ENCODE data around the gene AFF3. TPM values are rescaled to one million over a fixed set of nuclear protein-coding genes. Genes with fewer than 3 reads are reported as not detected.
"Not testable (repeated sequence)": the region's sequence is repeated elsewhere in the genome, so short reads cannot be mapped to it uniquely, and the experiment has no call there.

The AFF3 gene
- total RNA-seq, 2 donors from 2014 or later = 4.7 to 10.6 TPM

DNA sequence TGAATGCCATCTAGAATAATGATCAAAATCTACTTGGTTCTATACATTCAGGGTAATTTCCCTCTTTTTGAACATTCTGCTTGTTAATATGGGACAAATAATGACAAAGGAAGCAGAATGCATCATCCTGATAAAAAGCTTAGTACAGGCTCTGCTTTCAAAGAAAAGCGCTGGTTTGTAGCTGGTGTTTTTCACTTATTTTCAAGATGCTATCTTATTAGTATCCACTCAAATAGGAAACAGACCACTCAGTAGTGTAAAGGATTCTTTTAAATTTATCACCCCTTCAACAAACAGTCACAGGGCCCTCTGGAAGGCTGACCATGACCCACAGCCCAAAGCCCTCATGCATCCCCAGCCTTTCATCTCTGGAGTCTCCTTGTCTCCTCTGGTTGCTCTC lies 18.0 kb upstream of the AFF3 start:
- ATAC-seq (no peak), DNase-seq (no peak)
- intact Hi-C loops (cut with DNase I, micrococcal nuclease) = no loop called here

DNA sequence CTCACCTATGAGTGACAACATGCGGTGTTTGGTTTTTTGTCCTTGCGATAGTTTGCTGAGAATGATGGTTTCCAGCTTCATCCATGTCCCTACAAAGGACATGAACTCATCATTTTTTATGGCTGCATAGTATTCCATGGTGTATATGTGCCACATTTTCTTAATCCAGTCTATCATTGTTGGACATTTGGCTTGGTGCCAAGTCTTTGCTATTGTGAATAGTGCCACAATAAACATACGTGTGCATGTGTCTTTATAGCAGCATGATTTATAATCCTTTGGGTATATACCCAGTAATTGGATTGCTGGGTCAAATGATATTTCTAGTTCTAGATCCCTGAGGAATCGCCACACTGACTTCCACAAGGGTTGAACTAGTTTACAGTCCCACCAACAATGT lies 9.4 kb upstream of the AFF3 start:
- intact Hi-C loops (cut with DNase I, micrococcal nuclease); ATAC-seq; DNase-seq: not testable (repeated sequence)

DNA sequence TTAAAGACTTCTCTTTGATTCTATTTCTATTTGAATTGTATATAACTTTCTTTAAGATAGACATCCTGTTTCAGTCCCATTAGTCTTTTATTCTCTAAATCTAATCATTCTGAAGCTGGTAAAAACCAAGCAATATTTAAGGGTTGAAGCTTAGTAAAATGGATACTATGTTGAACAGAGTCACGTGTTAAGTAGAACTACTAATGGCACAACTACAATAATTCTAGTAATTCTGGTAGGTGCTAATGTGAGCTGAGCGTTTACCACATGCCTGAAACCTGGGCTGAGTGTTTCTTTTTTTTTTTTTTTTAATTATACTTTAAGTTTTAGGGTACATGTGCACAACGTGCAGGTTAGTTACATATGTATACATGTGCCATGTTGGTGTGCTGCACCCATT lies 8.9 kb upstream of the AFF3 start:
- intact Hi-C loops (cut with DNase I, micrococcal nuclease) = no loop called here
- no peak for DNase-seq
- no peak for ATAC-seq

DNA sequence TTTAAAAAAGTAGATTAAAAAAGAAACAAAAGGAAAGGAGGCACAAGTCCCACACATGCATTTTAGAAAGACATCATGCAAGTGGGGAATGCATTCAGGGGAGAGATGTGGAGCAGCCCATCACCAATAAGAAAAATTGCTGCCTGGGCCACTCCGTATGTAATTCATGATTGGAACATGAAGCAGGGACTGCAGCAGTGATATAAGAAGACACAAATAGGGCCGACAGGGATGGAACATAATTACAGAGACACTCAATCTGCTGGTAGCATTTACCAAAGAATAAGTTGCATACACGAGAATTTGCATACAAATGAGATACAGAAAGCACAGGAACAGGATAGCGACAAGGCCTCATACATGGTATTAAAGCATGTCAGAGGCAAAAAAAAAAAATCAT lies 6.5 kb upstream of the AFF3 start:
- ATAC-seq (no peak), DNase-seq (no peak)
- intact Hi-C loops (cut with DNase I, micrococcal nuclease) = no loop called here

DNA sequence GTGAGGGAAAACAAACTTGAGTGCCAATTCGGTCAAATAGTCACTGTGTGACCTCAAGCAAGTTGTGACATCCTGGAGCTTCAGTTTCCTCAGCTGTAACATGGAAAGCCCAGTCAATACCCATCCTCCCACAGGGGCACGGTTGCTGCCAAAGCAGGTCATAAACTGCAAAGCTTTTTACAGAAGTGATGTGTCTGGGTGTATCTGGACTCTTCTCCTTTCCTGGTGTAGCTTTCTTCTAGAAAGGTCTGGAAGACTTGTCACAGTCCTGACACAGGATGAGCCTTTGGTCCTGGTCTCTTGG lies 4.2 kb upstream of the AFF3 start:
- ATAC-seq (no peak), DNase-seq (no peak)
- intact Hi-C loops (cut with DNase I, micrococcal nuclease) = no loop called here

DNA sequence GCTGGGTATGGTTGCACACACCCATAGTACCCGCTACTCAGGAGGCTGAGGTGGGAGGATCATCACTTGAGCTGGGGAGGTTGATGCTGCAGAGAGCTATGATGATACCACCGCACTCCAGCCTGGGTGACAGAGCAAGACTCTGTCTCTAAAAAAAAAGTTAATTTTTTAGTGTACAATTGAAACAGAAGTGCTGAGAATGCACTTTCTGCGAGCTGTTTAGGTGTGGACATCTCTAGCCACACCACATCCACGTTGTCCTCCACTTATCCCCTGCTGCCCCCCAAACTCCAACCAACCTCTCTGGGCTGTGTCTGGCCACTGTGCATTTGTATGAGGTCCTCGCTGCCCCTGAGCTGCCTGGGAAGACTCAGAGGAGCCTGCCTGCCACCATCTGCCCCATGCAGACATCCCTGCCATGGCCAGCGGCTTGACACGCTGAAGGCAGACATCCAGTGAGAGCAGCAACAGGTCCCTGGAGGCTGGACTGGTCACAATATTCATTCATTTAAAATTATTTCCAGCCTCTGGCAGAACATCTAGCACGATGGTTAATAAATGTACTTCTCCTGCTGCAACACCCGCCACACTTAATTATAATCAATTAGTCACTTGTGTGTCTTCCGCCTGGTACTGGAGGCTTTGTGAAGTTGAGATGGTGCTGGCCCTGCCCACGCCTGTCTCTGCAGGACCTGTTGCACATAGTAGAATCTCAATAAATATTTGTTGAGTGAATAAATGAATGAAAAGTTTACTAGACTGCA lies 3.7 kb upstream of the AFF3 start:
- ATAC-seq (no peak), DNase-seq (no peak)
- intact Hi-C loops (cut with DNase I, micrococcal nuclease) = no loop called here

DNA sequence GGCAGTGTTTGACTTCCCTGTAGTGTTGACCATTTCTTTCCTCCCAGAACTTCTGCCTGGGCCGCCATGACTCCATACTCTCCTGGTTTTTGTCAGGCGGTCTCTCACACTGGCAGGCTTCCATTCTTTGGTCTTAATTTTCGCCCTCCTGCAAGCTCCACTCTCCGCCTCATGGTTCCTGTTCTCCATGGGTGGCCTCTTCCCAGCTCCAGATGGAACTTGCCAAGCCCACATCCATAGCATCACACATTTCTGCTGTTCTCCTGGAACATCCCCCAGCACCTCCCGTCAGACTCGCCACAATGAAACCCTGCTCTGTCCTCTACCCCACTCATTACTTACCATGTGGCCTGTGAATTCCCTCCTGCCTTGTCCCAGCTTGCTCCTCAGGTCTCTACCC lies 896 bp upstream of the AFF3 start:
- intact Hi-C loops (cut with DNase I, micrococcal nuclease) = no loop called here
- DNase-seq = no peak
- ATAC-seq = no peak

DNA sequence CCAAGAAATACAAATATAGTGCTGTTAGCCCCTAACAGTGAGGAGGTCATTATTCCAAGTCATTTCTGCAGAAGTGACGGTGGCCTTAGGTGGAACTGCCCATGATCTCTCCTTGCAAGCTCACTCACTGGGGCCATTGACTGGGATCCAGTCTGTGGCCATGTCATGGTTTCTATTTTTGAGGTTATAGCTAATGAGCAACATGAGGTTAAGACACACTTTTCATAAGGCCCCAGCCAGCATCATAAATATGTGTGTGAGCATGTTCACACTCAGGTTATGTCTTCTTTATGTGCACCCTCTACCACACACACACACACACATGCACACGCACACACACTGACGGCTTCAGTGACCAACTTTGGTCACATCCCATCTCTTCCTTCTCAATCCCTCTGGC lies 484 bp downstream of the AFF3 start:
- DNase-seq = no peak
- intact Hi-C loops (cut with DNase I, micrococcal nuclease) = no loop called here
- no peak for ATAC-seq

DNA sequence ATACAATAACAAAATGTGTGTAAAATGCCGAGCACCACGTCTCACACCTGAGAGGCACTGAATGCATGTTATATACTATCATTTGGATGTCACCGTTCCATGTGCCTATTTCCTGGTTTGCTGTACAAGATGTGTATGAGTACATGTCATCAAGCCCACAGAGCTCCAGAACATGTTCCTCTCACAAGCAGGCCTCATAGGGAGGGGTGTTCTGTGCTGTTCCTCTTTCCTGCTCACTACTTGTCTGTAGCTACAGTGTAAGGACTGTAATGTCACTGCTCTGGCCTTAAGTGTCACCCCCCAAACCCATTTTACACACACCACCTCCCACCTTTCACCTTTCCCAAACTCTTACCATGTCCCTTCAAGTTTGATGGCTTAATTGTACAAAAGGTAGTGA lies 1.8 kb downstream of the AFF3 start:
- DNase-seq (no peak), ATAC-seq (no peak)
- intact Hi-C loops (cut with DNase I, micrococcal nuclease) = no loop called here

DNA sequence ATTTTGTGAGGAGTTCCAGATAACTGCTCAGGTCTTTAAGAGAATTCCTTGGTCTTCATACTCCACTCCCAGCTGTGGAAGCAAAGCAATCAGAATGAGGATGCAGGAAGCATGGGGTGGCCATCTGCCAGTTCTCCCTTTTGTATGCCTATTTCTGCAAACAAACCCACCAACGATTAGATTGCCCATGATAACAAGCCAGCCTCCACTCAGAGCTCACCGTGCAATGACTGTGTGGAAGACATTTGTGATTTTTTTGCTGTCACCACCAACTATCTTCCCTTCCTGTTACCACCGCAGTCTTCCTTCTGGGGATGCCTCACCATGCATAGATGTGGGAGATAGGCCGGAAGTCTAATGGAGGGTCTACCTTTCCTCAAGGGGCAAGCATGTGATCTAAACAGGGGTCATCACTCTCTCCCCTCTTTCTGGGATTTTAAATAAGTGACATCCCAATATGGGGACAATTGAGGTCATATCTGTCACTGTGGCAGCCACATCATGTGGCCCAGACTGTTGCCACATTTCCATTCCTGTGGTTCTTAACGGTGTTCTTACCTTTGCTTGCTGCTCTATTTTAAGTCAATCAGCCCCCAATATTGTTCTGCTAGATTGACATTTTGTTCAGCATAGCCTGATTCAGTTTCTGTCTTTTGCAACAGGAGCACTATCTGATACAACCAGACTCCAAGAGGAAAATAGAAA lies 4.4 kb downstream of the AFF3 start:
- ATAC-seq = no peak
- intact Hi-C loops (cut with DNase I, micrococcal nuclease) = no loop called here
- no peak for DNase-seq

DNA sequence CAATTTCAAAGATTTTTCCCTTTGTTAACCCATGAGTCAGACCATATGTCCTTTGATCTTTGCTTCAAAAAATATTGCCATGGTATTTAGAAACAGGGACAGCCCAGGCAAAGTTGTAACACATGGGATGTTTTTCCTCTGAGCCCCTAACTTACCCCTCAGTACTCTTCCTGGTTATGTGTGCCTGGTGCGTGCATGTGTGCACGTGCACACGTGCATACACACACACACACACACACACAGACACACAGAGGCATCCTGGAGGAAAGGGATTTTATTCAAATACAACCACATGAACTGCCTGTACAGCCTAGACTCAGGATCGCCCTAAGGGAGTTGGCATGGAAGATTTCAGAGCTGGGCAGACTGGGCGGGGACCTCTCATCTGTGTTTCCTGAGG lies 5.1 kb downstream of the AFF3 start:
- ATAC-seq (no peak), DNase-seq (no peak)
- intact Hi-C loops (cut with DNase I, micrococcal nuclease) = no loop called here

DNA sequence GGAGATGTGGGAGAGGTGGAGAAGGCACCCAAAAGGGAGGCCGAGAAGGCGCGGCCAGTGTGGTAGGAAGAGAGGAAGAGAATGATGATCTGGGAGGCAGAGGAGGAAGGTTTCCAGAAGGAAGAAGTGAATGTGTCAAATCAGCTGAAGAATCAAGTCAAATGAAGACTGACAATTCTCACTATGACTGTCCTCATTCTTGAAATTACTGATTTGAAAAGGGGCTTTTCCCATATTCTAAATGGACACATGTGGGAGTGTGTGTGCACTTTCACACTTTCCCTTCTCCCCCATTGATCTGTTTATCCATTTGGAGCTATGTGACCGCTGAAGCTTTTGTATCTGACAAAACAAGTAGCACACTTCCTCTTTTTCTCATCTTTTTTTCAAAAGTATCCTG lies 6.1 kb downstream of the AFF3 start:
- intact Hi-C loops (cut with DNase I, micrococcal nuclease) = no loop called here
- no peak for DNase-seq
- no peak for ATAC-seq

DNA sequence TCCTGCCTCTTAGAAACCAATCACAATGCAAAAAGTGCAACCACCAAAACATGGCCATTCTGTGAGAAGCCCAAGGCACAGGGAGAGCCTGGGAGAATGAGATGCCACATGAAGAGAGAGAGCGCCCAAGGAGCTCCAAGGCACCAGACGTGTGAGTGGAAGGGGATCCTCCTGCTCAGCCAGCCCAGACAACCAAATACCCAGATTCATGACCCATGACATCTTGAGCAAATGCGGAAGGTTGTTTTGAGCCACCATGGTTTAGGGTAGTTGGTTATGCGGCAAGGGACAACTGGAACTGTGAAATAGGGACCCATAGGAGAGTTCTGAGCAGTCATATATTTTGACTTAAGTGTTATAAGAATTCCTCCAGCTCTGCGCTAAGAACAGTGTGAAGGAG lies 7.0 kb downstream of the AFF3 start:
- no peak for ATAC-seq
- intact Hi-C loops (cut with DNase I, micrococcal nuclease) = no loop called here
- no peak for DNase-seq

DNA sequence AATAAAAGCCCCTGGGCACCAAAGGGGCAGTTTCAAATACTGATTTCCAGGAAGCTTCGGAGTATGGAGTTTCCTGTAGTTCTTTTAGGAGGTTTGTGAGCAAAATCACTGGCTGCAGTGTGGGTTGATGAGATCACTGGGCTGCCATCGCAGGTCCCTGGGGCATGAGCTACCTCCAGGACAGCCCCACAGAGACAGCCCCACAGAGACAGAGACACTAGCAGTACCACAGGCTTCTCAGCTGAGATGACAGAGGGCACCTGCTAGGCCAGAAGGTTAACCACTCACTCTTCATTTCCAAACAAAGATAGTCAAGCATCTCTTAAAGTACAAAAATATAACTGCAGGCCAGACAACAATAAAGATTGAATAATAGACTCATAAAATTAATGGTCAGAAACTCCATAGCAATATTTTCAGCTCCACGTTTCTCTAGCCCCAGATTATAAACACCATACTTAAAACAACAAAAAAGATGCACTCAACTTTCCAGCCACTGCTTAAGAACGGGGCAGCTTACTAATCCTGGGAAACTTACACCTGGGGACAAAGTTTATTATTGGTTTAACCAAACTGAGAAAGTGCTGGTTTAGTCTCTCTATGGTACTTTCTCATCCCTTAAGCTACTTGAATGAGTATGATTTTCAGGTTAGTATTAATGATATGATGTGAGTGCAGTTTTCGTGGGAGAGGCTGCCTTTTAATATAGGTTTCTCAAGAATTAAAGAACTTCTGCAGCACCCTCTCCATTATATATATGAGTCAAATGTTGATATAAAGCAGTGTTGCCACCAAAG lies 11.6 kb downstream of the AFF3 start:
- ATAC-seq (no peak), DNase-seq (no peak)
- intact Hi-C loops (cut with DNase I, micrococcal nuclease) = no loop called here

DNA sequence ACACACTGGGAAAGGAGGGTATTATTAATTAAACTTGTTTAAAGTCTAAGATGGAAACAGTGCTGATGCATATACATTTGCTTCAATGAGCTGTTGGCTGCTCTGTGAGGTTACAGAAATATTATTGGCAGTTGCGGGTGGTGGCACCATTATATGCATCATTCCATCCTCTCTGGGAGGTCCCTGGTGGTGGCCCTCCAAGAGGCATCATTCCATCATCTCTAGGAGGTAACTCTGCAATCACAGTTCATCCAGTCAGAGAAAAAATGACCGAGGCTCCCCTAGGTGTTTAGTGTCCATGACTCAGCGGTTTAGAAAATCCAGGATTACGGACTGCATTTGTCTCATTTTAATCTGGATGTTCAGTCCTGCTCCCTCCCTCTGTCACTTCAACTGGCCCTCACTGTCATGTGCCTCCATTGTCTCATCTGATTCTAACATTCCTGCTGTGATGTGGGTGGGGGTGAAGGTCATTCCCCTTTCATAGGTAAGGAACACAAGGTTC lies 15.4 kb downstream of the AFF3 start:
- intact Hi-C loops (cut with DNase I, micrococcal nuclease) = no loop called here
- ATAC-seq (no peak), DNase-seq (no peak)

DNA sequence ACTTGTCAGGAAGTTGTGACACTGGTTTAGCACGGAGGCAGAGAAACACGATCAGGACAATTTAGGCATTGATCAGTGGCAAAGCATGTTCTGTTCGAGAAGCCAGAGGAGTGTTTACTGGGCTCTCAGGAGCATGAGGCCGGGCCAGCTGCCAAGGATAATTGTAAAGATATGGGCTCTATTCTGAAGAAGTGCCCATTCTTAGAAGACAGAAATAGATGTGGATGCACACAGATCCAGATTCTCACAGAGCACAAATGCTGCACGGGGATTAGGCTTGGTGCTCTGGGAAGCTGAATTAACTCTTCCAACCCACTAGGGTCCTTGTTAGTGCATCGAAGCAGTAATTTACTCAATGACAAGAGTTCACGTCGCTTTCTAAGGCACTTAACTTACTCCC lies 16.2 kb downstream of the AFF3 start:
- intact Hi-C loops (cut with DNase I, micrococcal nuclease) = no loop called here
- DNase-seq = no peak

DNA sequence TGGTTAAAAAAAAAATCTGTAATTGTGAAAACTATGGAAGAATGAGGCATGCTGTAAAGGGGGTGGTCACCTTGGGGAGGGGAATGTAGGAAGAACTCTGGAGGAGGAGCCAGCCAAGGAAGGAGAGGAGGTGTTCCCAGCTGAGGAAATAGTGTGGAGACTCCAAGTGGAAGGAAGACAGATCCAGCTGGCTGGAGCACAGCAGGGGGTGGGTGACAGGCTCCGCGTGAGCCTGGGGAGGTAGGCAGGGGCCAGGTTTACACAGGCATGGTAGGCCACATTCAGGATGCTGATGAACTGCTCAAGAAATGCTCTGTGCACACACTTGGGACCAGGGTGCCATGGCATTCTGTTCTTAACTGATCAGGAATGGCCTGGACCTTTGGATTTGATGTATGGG lies 16.8 kb downstream of the AFF3 start:
- intact Hi-C loops (cut with DNase I, micrococcal nuclease) = no loop called here
- no peak for ATAC-seq

More for the DNA sequence above, 16.2 kb downstream of the AFF3 start:
- ATAC-seq = no peak

DNA sequence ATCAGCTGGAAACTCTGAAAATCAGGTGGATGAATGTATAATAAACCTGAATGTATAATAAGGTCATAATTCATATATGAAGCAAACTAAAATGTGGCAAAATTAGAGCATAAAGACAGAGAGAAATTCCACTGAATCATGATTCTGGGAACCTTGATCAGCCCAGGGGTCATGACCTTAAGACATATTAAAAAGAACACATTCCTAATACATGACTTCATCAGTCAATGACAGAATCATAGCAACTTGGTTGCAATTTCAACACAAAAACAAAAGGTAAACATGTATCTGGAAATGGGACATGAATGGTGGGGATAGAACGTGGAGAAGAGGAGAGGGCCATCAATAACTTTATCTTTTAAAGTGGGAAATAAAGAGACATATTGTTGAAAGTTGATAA lies 17.6 kb downstream of the AFF3 start:
- DNase-seq (no peak), ATAC-seq (no peak)
- intact Hi-C loops (cut with DNase I, micrococcal nuclease) = no loop called here

More for the DNA sequence above, 16.8 kb downstream of the AFF3 start:
- DNase-seq = no peak

DNA sequence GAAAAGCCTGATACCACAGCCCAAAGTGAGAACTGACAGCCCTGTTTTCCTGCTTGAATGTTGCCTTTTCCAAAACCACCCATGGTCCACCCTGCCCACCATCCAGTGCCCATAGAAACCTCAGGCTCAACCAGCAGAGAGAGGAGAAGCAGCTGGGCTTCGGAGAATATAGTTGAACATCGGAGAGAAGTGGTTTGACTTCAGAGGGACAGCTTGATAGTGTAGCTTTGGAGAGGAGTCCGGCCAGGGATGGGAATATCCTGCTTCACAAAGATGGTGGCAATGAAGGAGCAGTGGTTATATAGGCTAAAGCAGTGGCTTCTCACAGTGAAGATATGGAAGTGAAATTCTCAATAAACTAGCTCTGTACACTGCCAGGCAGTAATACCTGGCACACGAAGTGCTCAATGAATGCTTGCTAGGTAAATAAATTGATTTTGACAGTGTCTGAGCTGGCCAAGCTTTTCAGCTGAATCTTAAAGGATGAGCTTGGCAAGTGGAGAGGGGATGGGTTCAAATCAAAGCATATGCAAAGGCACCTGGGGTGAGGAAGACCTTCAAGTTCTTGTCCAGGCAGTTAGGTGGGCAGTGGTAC lies 21.2 kb downstream of the AFF3 start:
- ATAC-seq (no peak), DNase-seq (no peak)
- intact Hi-C loops (cut with DNase I, micrococcal nuclease) = no loop called here

DNA sequence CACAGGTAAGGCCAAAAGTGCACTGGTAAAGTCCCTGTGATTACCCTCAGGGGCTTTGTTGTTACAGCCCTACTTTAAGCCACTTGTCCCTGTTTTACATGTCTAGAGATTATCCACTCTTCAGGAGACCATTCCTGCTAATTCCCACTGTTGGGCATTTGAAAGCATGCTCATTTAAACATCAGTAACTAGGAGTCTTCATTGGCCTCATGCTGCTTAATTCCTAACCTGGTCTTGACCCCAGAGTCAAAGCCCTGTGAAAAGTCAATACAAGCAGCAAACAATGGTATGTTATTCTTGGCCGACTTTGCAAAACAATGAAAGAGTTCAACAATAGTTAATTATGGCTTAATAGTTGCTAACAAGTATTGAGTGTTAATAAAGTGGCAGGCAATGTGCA lies 23.2 kb downstream of the AFF3 start:
- intact Hi-C loops (cut with DNase I, micrococcal nuclease) = no loop called here
- ATAC-seq = no peak
- no peak for DNase-seq

Measured in left colon (tissue), 2 donors.